ENCODE results near the gene RIPOR2.

GRCh38 chr6:24799541-24799915 lies 136.2 kb downstream of the RIPOR2 start:
- TF ChIP-seq CTCF (IDR thresholded peaks at IDR 0.05) (no peak), POLR2A (IDR thresholded peaks at IDR 0.05) (no peak), EP300 (IDR thresholded peaks at IDR 0.05) (no peak)

Measured in stomach (tissue), 4 donors.